ENCODE results near the gene SLIT3.
"Not testable (repeated sequence)": the region's sequence is repeated elsewhere in the genome, so short reads cannot be mapped to it uniquely, and the experiment has no call there.

Gene SLIT3

GRCh38 chr5:168638846-168639245 lies 662.1 kb downstream of the SLIT3 start:
- DNase-seq (ENCODE audit: low spot score) = not testable (repeated sequence)

DNA sequence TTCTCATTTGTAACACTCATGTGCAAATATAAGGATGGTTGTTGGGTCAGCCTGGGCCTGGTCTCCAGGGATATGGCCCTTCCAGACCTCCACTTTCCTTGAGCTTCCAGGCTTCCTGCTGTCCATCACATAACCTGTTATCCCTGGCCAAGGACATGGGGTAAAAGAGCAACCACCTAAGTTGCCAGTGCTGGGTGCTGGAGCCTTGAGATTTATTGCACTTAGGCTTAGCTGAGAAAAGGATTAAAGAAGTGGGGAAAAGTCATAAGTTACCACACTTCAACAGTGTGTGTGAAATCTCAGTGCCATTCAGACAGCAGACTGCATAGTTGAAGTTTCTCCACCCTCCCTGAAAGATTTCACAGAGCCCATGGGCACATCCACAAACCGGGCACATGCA lies 663.1 kb downstream of the SLIT3 start:
- no peak for DNase-seq (ENCODE audit: low spot score)

DNA sequence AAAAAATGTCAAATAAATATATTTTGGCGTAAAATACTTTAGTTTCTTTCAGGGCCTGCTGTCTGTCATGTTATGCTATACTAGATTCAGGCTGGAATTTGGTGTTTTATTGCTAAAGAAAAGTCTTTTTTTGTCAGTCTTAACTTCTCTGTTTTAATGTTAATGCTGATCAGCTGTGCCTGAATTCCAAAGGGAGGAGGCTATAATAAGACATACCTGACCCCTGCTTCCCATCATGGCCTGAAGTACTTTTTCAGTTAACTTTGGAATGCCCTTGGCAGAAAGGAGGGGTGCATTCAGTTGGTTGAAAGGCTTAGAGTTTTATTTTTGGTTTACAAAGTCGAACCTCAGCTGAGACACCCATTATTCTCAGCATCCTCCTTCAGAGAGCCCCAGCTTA lies 663.7 kb downstream of the SLIT3 start:
- no peak for DNase-seq (ENCODE audit: low spot score)

DNA sequence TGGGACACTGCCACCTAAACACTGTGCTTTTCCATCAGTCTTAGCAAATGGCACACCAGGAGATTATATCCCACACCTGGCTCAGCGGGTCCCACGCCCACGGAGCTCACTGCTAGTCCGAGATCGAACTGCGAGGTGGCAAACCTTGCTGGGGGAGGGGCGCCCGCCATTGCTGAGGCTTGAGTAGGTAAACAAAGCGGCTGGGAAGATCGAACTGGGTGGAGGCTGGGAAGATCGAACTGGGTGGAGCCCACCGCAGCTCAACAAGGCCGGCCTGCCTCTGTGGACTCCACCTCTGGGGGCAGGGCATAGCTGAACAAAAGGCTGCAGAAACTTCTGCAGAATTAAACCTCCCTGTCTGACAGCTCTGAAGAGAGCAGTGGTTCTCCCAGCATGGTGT lies 670.0 kb downstream of the SLIT3 start:
- not testable (repeated sequence) for DNase-seq (ENCODE audit: low spot score)

GRCh38 chr5:168624850-168625364 lies 676.0 kb downstream of the SLIT3 start:
- DNase-seq (ENCODE audit: low spot score) = no peak

DNA sequence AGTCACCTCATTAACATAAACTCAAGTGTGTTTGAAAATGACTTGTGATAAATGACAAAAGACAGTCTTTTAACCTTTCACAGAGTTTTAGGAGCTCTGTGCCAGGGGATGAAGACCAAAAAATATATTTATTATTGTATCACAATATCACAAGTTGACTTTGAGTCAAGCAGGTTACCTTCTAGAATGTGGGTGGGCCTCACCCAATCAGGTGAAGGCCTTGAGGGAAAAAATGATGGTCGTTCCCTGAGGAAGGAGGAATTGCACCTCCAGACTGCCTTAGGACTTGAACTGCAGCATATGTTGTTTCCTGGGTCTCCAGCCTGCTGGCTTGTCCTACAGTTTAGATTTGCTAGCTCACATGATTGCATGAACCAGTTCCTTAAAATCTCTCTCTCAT lies 680.1 kb downstream of the SLIT3 start:
- no peak for DNase-seq (ENCODE audit: low spot score)

DNA sequence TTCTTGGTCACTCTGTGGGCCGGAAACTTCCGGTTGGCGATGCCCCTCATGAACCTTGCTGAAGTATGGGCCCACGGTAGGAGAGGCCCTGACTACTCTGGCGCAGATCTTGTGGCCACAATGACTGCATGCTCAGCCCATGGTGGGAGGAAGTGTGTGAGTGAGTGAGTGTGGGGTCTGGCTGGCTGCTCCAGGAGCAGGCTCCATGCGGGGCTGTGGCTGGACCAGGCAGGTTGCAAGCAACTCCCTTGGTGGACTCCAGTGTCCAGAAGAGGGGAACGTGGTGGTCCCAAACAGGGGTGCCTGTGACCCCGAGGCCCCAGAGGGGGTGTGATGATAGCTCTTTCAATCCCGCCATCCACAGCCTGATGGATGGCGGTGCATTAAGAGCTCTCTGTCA lies 686.3 kb downstream of the SLIT3 start:
- DNase-seq (ENCODE audit: low spot score) = no peak

DNA sequence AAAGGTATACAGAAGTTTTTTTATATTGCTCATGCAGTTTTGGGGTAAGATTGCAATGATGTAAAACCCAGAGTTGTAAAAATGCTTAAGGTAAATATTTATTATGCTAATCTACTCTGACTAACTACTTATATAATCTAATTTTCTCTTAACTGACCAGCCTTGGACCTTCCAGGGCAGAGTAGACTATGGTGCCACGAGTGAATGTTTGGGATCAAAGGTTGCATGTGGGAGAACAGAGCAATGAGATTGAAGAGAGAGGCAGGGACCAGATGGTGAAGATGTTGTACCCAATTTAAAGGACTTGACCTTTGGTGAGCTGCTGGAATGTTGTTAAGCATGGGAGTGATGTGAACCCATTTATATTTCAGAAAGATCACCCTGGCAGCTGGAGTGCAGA lies 686.9 kb downstream of the SLIT3 start:
- DNase-seq (ENCODE audit: low spot score) = no peak

- no peak for DNase-seq (ENCODE audit: low spot score)
These were observed 687.5 kb downstream of the SLIT3 start for GRCh38 chr5:168613396-168613795.

DNA sequence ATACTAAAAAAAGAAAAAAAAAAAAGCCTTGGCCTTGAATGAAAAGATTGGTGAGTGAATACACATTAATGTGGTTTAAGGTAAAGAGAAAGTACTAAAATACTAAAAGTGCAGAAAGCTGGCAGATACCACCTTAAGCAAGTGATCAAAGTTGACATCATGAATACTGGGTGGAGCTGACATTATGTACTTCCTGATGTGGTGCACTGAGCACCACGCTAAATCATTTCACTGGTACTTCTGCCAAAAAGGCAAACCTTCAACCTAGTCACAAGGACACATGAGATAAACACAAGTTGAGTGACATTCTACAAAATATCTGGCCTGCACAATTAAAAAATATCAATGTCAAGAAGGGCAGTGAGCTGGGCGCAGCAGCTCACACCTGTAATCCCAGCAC lies 687.9 kb downstream of the SLIT3 start:
- no peak for DNase-seq (ENCODE audit: low spot score)

DNA sequence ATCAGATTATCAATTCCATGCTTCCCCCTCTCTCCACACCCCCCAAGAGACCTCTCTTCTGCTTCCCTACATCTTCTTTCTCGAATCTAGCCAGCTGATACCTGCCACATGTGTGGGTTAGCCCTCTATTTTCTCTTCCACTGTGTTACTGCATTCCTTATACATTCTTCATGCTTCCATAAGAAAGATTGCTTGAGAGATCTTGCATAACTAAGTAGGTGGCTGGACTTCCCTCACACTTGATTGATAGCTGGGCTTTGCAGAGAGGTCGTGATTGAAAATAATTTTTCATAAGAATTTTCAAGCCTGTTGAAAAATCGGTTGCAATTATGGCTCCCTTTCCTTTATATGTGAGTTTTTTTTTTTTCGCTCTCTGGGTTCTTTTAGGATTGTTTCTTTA lies 688.8 kb downstream of the SLIT3 start:
- no peak for DNase-seq (ENCODE audit: low spot score)

Data from pons (tissue), 1 donor.